ENCODE data around the gene GIMAP1. TPM values are rescaled to one million over a fixed set of nuclear protein-coding genes. Genes with fewer than 3 reads are reported as not detected.

Gene GIMAP1
- total RNA-seq, 1 donor from 2014 or later: not detected

GRCh38 chr7:150728011-150728410, 11.6 kb downstream of the GIMAP1 start:
- Mint-ChIP-seq H3K27ac (no peak overlapping the region), H3K4me3 (no peak overlapping the region), H3K4me1 (ENCODE audit: unreplicated experiment) (no peaks in the 10 kb centered on the region), H3K27me3 (peaks cover 25% of the 10 kb centered on the region), H3K9me3 (peaks cover 12% of the 10 kb centered on the region), H3K36me3 (no peaks in the 10 kb centered on the region)
- no peak for TF ChIP-seq CTCF (conservative IDR thresholded peaks at IDR 0.05)
- DNase-seq (ENCODE audit: extremely low spot score, unreplicated experiment): no peak

- DNase-seq (ENCODE audit: extremely low spot score, unreplicated experiment): no peak
- TF ChIP-seq CTCF (conservative IDR thresholded peaks at IDR 0.05): no peak
- peaks cover 31% of the 10 kb centered on the region for H3K27me3 Mint-ChIP-seq
- H3K9me3 Mint-ChIP-seq: peaks cover 12% of the 10 kb centered on the region
- H3K4me3 Mint-ChIP-seq: no peak overlapping the region
- H3K27ac Mint-ChIP-seq: no peak overlapping the region
- H3K4me1 Mint-ChIP-seq (ENCODE audit: unreplicated experiment): no peaks in the 10 kb centered on the region
- no peaks in the 10 kb centered on the region for H3K36me3 Mint-ChIP-seq
Measured at GRCh38 chr7:150728609-150729008, 12.2 kb downstream of the GIMAP1 start.

GRCh38 chr7:150731916-150732315, 15.5 kb downstream of the GIMAP1 start:
- no peak overlapping the region for H3K4me3 Mint-ChIP-seq
- H3K27ac Mint-ChIP-seq: no peak overlapping the region
- TF ChIP-seq CTCF (conservative IDR thresholded peaks at IDR 0.05): no peak
- no peaks in the 10 kb centered on the region for H3K4me1 Mint-ChIP-seq (ENCODE audit: unreplicated experiment)
- peaks cover 58% of the 10 kb centered on the region for H3K27me3 Mint-ChIP-seq
- H3K9me3 Mint-ChIP-seq: peaks cover 12% of the 10 kb centered on the region
- no peaks in the 10 kb centered on the region for H3K36me3 Mint-ChIP-seq
- DNase-seq (ENCODE audit: extremely low spot score, unreplicated experiment): no peak

GRCh38 chr7:150732786-150733481, 16.5 kb downstream of the GIMAP1 start:
- Mint-ChIP-seq H3K27me3 (peaks cover 60% of the 10 kb centered on the region), H3K4me1 (ENCODE audit: unreplicated experiment) (no peaks in the 10 kb centered on the region), H3K27ac (no peak overlapping the region), H3K4me3 (no peak overlapping the region), H3K9me3 (peaks cover 8% of the 10 kb centered on the region), H3K36me3 (no peaks in the 10 kb centered on the region)
- no peak for TF ChIP-seq CTCF (conservative IDR thresholded peaks at IDR 0.05)
- no peak for DNase-seq (ENCODE audit: extremely low spot score, unreplicated experiment)

GRCh38 chr7:150733482-150734095, 17.2 kb downstream of the GIMAP1 start:
- Mint-ChIP-seq H3K36me3 (no peaks in the 10 kb centered on the region), H3K9me3 (peaks cover 3% of the 10 kb centered on the region), H3K27me3 (peaks cover 65% of the 10 kb centered on the region), H3K27ac (no peak overlapping the region), H3K4me3 (no peak overlapping the region), H3K4me1 (ENCODE audit: unreplicated experiment) (no peaks in the 10 kb centered on the region)
- DNase-seq (ENCODE audit: extremely low spot score, unreplicated experiment): no peak
- TF ChIP-seq CTCF (conservative IDR thresholded peaks at IDR 0.05): no peak
